H1 (cell line): ENCODE measurements around the gene YAF2. TPM values are rescaled to one million over a fixed set of nuclear protein-coding genes. Genes with fewer than 3 reads are reported as not detected.

Experiments
- JUND ChIP-seq: IDR thresholded peaks from 2 replicates; pipeline ENCODE4 v1.6.1; 2011; ENCODE audit warnings: mild to moderate bottlenecking, improper control_type of control experiment, low read length
- POLR2AphosphoS5 ChIP-seq: IDR thresholded peaks from 2 replicates; pipeline ENCODE4 v1.6.1; 2011; ENCODE audit warnings: low read depth, low read length
- RNF2 ChIP-seq: fragments of 200-900, 300-1000 bp; sonication (generic); IDR thresholded peaks from 2 replicates; pipeline ENCODE4 v1.7.1; 2016; ENCODE audit warnings: borderline replicate concordance, low read depth, mild to moderate bottlenecking, antibody characterized with exemption, low read length; ENCODE audit not compliant: poor library complexity, severe bottlenecking; ENCODE audit errors: missing control alignments
- SP4 ChIP-seq: IDR thresholded peaks from 2 replicates; pipeline ENCODE4 v1.6.1; 2012; ENCODE audit warnings: low read length, inconsistent platforms
- polyA plus RNA-seq, 7 experiments: library from polyadenylated mRNA; depleted of rRNA in 3 of 7; stranded (reverse) in 5 of 7; unstranded in 2 of 7; fragments of >200 nt in 5 of 7; fragments of 200-250 nt in 2 of 7; gene quantifications; 1 replicate in 5 of 7; 2 replicates in 1 of 7; 4 replicates in 1 of 7; pipeline versions ENCODE4 v1.2.1 to v1.2.3, GENCODE V29; 2011 to 2013; ENCODE audit warnings: missing spikeins in 2 of 7, mixed read lengths in 2 of 7
- total RNA-seq: library from RNA; stranded (reverse); fragmentation: NEBNext Ultra II Directional; extraction: Animal tissue kit (Norgen Biotek cat#: 25700); gene quantifications from 2 replicates; pipeline ENCODE4 v1.2.1, GENCODE V29; 2021

The YAF2 gene
- total and polyA plus RNA-seq, 2 of the 8 experiments (the other 6 are each of a cell fraction or from before 2014, with no cell fraction given), result 0.50 to 2.2 TPM

- TF ChIP-seq SP4, result no peak
- TF ChIP-seq JUND, result no peak
- no peak for TF ChIP-seq RNF2
- no peak for TF ChIP-seq POLR2AphosphoS5
These were observed 109.7 kb downstream of the YAF2 start (continued) for GRCh38 chr12:42128327-42128726.
